H1 (cell line): Measurements from ENCODE around the gene CCL25. TPM values are rescaled to one million over a fixed set of nuclear protein-coding genes. Genes with fewer than 3 reads are reported as not detected.

Experiments
- CTCF ChIA-PET: fragments of 300-600 bp; sonication (Branson Sonifier 250); formaldehyde crosslinking; loops from one replicate; lab custom pipeline; 2021; ENCODE audit not compliant: partially characterized antibody; lab: Charles Lee
- POLR2A ChIA-PET: fragments of 300-600 bp; sonication (Branson Sonifier 250); formaldehyde crosslinking; loops from one replicate; lab custom pipeline; 2021; ENCODE audit warnings: inconsistent platforms; ENCODE audit not compliant: partially characterized antibody; lab: Charles Lee
- DNase-seq, 2 experiments: peaks; one replicate each; pipeline versions ENCODE4 v3.0.0 to v3.0.0-alpha.2; 2010 to 2022; ENCODE audit warnings: low spot score in 2 of 2, low read depth in 1 of 2, mixed read lengths in 1 of 2
- FAIRE-seq: peaks from 2 replicates; lab custom pipeline; 2011; peaks lifted over from hg19 to GRCh38; lab: Jason Lieb, UNC
- H2AFZ ChIP-seq: 2 replicates; pipeline ENCODE4 v1.8.1; 2012; ENCODE audit warnings: low read length, inconsistent platforms
- H2AK5ac ChIP-seq: 2 replicates; pipeline ENCODE4 v1.6.1; 2013; ENCODE audit warnings: low read depth, low read length
- H2BK120ac ChIP-seq: replicated peaks from 2 replicates; pipeline ENCODE3; 2013; ENCODE audit warnings: low read depth, low read length, inconsistent platforms
- H2BK12ac ChIP-seq: 2 replicates; pipeline ENCODE4 v1.6.1; 2013; ENCODE audit warnings: low read depth, low read length
- H2BK15ac ChIP-seq: 2 replicates; pipeline ENCODE4 v1.6.1; 2013; ENCODE audit warnings: low read length
- H2BK20ac ChIP-seq: 2 replicates; pipeline ENCODE4 v1.6.1; 2013; ENCODE audit warnings: low read length
- H2BK5ac ChIP-seq: 2 replicates; pipeline ENCODE4 v1.6.1; 2013; ENCODE audit warnings: low read depth, low read length
- H3K14ac ChIP-seq: 2 replicates; pipeline ENCODE4 v1.6.1; 2013; ENCODE audit warnings: inconsistent platforms; ENCODE audit not compliant: insufficient read length
- H3K18ac ChIP-seq: 2 replicates; pipeline ENCODE4 v1.6.1; 2013; ENCODE audit warnings: low read length; ENCODE audit errors: extremely low read depth
- H3K23ac ChIP-seq: 2 replicates; pipeline ENCODE4 v1.6.1; 2013; ENCODE audit warnings: inconsistent platforms; ENCODE audit not compliant: insufficient read length
- H3K23me2 ChIP-seq: 2 replicates; pipeline ENCODE4 v1.6.1; 2013; ENCODE audit warnings: low read depth, low read length
- H3K27ac ChIP-seq: 2 replicates; pipeline ENCODE4 v1.6.1; 2011; ENCODE audit warnings: low read depth, low read length, inconsistent platforms
- H3K27me3 ChIP-seq, 4 experiments: replicated peaks in 1 of 4; 1 replicate in 1 of 4; 2 replicates in 3 of 4; pipeline versions ENCODE4 v1.6.1 to v1.8.1; 2011 to 2013; ENCODE audit warnings: low read length in 3 of 4, mild to moderate bottlenecking in 3 of 4, inconsistent platforms in 2 of 4, mixed read lengths in 2 of 4, moderate library complexity in 1 of 4; ENCODE audit not compliant: control insufficient read depth in 3 of 4, insufficient read depth in 3 of 4; ENCODE audit errors: extremely low read depth in 1 of 4
- H3K36me3 ChIP-seq, 4 experiments: 2 replicates each; pipeline versions ENCODE4 v1.6.1 to v1.8.1; 2011 to 2013; ENCODE audit warnings: mild to moderate bottlenecking in 4 of 4, low read length in 3 of 4, moderate library complexity in 2 of 4, control low read depth in 1 of 4, inconsistent platforms in 1 of 4; ENCODE audit not compliant: insufficient read depth in 4 of 4, control insufficient read depth in 2 of 4
- H3K4ac ChIP-seq: replicated peaks from 2 replicates; pipeline ENCODE3; 2013; ENCODE audit warnings: low read length, low read depth, mixed read lengths, inconsistent platforms; ENCODE audit not compliant: insufficient read length
- H3K4me1 ChIP-seq, 4 experiments: replicated peaks in 1 of 4; 1 replicate in 1 of 4; 2 replicates in 3 of 4; pipeline versions ENCODE4 v1.6.1 to v1.8.1; 2011 to 2013; ENCODE audit warnings: low read length in 3 of 4, inconsistent platforms in 2 of 4, mixed read lengths in 1 of 4; ENCODE audit not compliant: insufficient read depth in 4 of 4, control insufficient read depth in 3 of 4
- H3K4me2 ChIP-seq, 2 experiments: 2 replicates each; pipeline versions ENCODE4 v1.6.1 to v1.8.1; 2011 to 2013; ENCODE audit warnings: low read depth in 2 of 2, low read length in 2 of 2, control low read depth in 1 of 2, inconsistent platforms in 1 of 2, mild to moderate bottlenecking in 1 of 2; ENCODE audit not compliant: insufficient read depth in 1 of 2
- H3K4me3 ChIP-seq, 4 experiments: fragments of 200-600, 300-600 bp in 1 of 4; sonication (generic), shearing (Covaris generic), sonication (Bioruptor Twin) in 1 of 4; 2 replicates each; pipeline versions ENCODE4 v1.5.1 to v1.8.1; 2011 to 2016; ENCODE audit warnings: low read length in 4 of 4, low read depth in 3 of 4, control low read depth in 2 of 4, inconsistent platforms in 2 of 4, mild to moderate bottlenecking in 2 of 4, mixed read lengths in 1 of 4, moderate library complexity in 1 of 4; ENCODE audit not compliant: insufficient read depth in 2 of 4; ENCODE audit errors: extremely low read depth in 1 of 4
- H3K56ac ChIP-seq: replicated peaks from 2 replicates; pipeline ENCODE3; 2013; ENCODE audit warnings: low read depth, mild to moderate bottlenecking, mixed read lengths, low read length, inconsistent platforms; ENCODE audit not compliant: insufficient read length
- H3K79me1 ChIP-seq: 2 replicates; pipeline ENCODE4 v1.6.1; 2013; ENCODE audit warnings: low read depth, low read length, control low read depth
- H3K79me2 ChIP-seq, 2 experiments: 2 replicates each; pipeline versions ENCODE4 v1.6.1 to v1.8.1; 2012 to 2013; ENCODE audit warnings: low read length in 2 of 2, mild to moderate bottlenecking in 2 of 2, inconsistent platforms in 1 of 2; ENCODE audit not compliant: insufficient read depth in 2 of 2, control insufficient read depth in 1 of 2
- H3K9ac ChIP-seq, 4 experiments: replicated peaks in 1 of 4; 1 replicate in 1 of 4; 2 replicates in 3 of 4; pipeline versions ENCODE4 v1.6.1 to v1.8.1; 2011 to 2013; ENCODE audit warnings: low read depth in 3 of 4, low read length in 3 of 4, control low read depth in 2 of 4, mild to moderate bottlenecking in 2 of 4, moderate library complexity in 2 of 4, inconsistent platforms in 1 of 4; ENCODE audit errors: extremely low read depth in 1 of 4
- H3K9me3 ChIP-seq, 2 experiments: 2 replicates each; pipeline versions ENCODE4 v1.6.1 to v1.8.1; 2012 to 2013; ENCODE audit warnings: mild to moderate bottlenecking in 2 of 2, moderate library complexity in 2 of 2, control low read depth in 1 of 2, inconsistent platforms in 1 of 2, low read depth in 1 of 2, low read length in 1 of 2, mixed read lengths in 1 of 2; ENCODE audit not compliant: insufficient read depth in 2 of 2
- H4K20me1 ChIP-seq, 2 experiments: replicated peaks in 1 of 2; 2 replicates each; pipeline versions ENCODE3 to v1.8.1; 2011 to 2013; ENCODE audit warnings: inconsistent platforms in 2 of 2, low read length in 2 of 2, mild to moderate bottlenecking in 1 of 2; ENCODE audit not compliant: insufficient read depth in 2 of 2, control insufficient read depth in 1 of 2
- H4K5ac ChIP-seq: 2 replicates; pipeline ENCODE4 v1.6.1; 2013; ENCODE audit warnings: low read length, low read depth, mixed read lengths, inconsistent platforms; ENCODE audit not compliant: insufficient read length
- H4K8ac ChIP-seq: 2 replicates; pipeline ENCODE4 v1.8.0; 2013; ENCODE audit warnings: mild to moderate bottlenecking, moderate library complexity, low read length, inconsistent platforms; ENCODE audit not compliant: insufficient read depth; ENCODE audit errors: extremely low read depth
- H4K91ac ChIP-seq: replicated peaks from 2 replicates; pipeline ENCODE3; 2013; ENCODE audit warnings: low read length, mixed read lengths, inconsistent platforms; ENCODE audit not compliant: insufficient read length
- EP300 ChIP-seq, 2 experiments: IDR thresholded peaks; 1 replicate in 1 of 2; 2 replicates in 1 of 2; pipeline ENCODE4 v1.6.1; 2011 to 2012; ENCODE audit warnings: low read depth in 2 of 2, low read length in 2 of 2, mild to moderate bottlenecking in 2 of 2, borderline replicate concordance in 1 of 2, inconsistent platforms in 1 of 2, moderate library complexity in 1 of 2
- GABPA ChIP-seq: IDR thresholded peaks from 2 replicates; pipeline ENCODE4 v1.6.1; 2011; ENCODE audit warnings: mild to moderate bottlenecking, low read length, moderate library complexity, borderline replicate concordance; ENCODE audit not compliant: insufficient read depth
- JUND ChIP-seq: IDR thresholded peaks from 2 replicates; pipeline ENCODE4 v1.6.1; 2011; ENCODE audit warnings: mild to moderate bottlenecking, improper control_type of control experiment, low read length
- PHF8 ChIP-seq: fragments of 200-600 bp; sonication (generic); conservative IDR thresholded peaks from 2 replicates; pipeline ENCODE4 v1.7.1; 2012; ENCODE audit warnings: low read depth, mild to moderate bottlenecking, inconsistent platforms, low read length, moderate library complexity
- SP2 ChIP-seq: IDR thresholded peaks from 2 replicates; pipeline ENCODE4 v1.6.1; 2012; ENCODE audit warnings: mild to moderate bottlenecking, low read length, inconsistent platforms
- SUZ12 ChIP-seq: fragments of 200-600 bp; sonication (generic); IDR thresholded peaks from 2 replicates; pipeline ENCODE4 v1.6.1; 2012; ENCODE audit warnings: mild to moderate bottlenecking, inconsistent platforms, low read length, moderate library complexity, mixed read lengths
- TAF1 ChIP-seq: IDR thresholded peaks from 2 replicates; pipeline ENCODE4 v1.6.1; 2011; ENCODE audit warnings: mild to moderate bottlenecking, low read depth, low read length
- TBP ChIP-seq: IDR thresholded peaks from 2 replicates; pipeline ENCODE4 v1.6.1; 2011; ENCODE audit warnings: low read depth, low read length, improper control_type of control experiment
- TCF12 ChIP-seq: IDR thresholded peaks from 2 replicates; pipeline ENCODE4 v1.6.1; 2011; ENCODE audit warnings: low read depth, mild to moderate bottlenecking, low read length
- WGBS, 2 experiments: shearing (Covaris generic) in 1 of 2; methylation state at CpG; one replicate each; pipeline versions ENCODE4 v1.1.6 to v1.1.7; 2013 to 2015; ENCODE audit warnings: low lambda C conversion rate in 2 of 2, mixed read lengths in 2 of 2, inconsistent platforms in 1 of 2, low coverage in 1 of 2, missing lambda C conversion rate in 1 of 2; ENCODE audit not compliant: insufficient replicate concordance in 2 of 2, insufficient coverage in 1 of 2, insufficient read length in 1 of 2; ENCODE audit errors: extremely low coverage in 1 of 2, missing lambda C conversion rate in 1 of 2; 5-methylcytosine and 5-hydroxymethylcytosine counted together
- polyA plus RNA-seq, 7 experiments: library from polyadenylated mRNA; depleted of rRNA in 3 of 7; stranded (reverse) in 5 of 7; unstranded in 2 of 7; fragments of >200 nt in 5 of 7; fragments of 200-250 nt in 2 of 7; gene quantifications; 1 replicate in 5 of 7; 2 replicates in 1 of 7; 4 replicates in 1 of 7; pipeline versions ENCODE4 v1.2.1 to v1.2.3, GENCODE V29; 2011 to 2013; ENCODE audit warnings: missing spikeins in 2 of 7, mixed read lengths in 2 of 7
- total RNA-seq: library from RNA; stranded (reverse); fragmentation: NEBNext Ultra II Directional; extraction: Animal tissue kit (Norgen Biotek cat#: 25700); gene quantifications from 2 replicates; pipeline ENCODE4 v1.2.1, GENCODE V29; 2021

Gene CCL25
- total and polyA plus RNA-seq, 2 of the 8 experiments (the other 6 are each of a cell fraction or from before 2014, with no cell fraction given): 0.59 TPM; not detected in 1

- H2BK20ac ChIP-seq: no peak overlapping the region
- H3K56ac ChIP-seq: no peak overlapping the region
- no peaks in the 10 kb centered on the region for H3K79me2 ChIP-seq
- DNase-seq: no peak
- H2BK120ac ChIP-seq: no peak overlapping the region
- no peak overlapping the region for H4K91ac ChIP-seq
- no peak overlapping the region for H2BK12ac ChIP-seq
- H3K14ac ChIP-seq: no peak overlapping the region
- H3K9ac ChIP-seq: no peak overlapping the region
- H3K4me2 ChIP-seq: no peak overlapping the region
- no peak overlapping the region for H3K18ac ChIP-seq
- no peak overlapping the region for H3K4me3 ChIP-seq
- H4K8ac ChIP-seq: no peak overlapping the region
- H3K4ac ChIP-seq: no peak overlapping the region
- peaks cover 3 to 11% (median 7%) of the 10 kb centered on the region in 4 experiments for H3K4me1 ChIP-seq
- H2AFZ ChIP-seq: no peak overlapping the region
- H2AK5ac ChIP-seq: no peak overlapping the region
- no peak overlapping the region for H3K23ac ChIP-seq
- H3K27ac ChIP-seq: no peak overlapping the region
- ChIA-PET POLR2A (no interaction called here), CTCF (interaction anchor here (1.4 kb wide), 2 partner anchors 23 to 41 kb away, joined by 4 to 6 read pairs; no protein-coding TSS in a partner anchor)
- no peak overlapping the region for H4K5ac ChIP-seq
- no peak overlapping the region for H2BK15ac ChIP-seq
- no peaks in the 10 kb centered on the region for H4K20me1 ChIP-seq
- H3K36me3 ChIP-seq: no peaks in the 10 kb centered on the region
- TF ChIP-seq PHF8 (no peak), TBP (no peak), SUZ12 (no peak), TAF1 (no peak), GABPA (no peak), JUND (no peak), SP2 (no peak), TCF12 (no peak), EP300 (IDR thresholded peaks at IDR 0.05; ENCODE audit: borderline replicate concordance in 1 of 2, low read depth in 2 of 2, low read length in 2 of 2) (no peak)
- H3K23me2 ChIP-seq: no peaks in the 10 kb centered on the region
- no peaks in the 10 kb centered on the region for H3K9me3 ChIP-seq
- WGBS, 2 experiments: 87% methylated on average over 5 of the region's 5 CpGs; no CpG with 5 or more reads in 1 of the 2 experiments
- no peaks in the 10 kb centered on the region for H3K27me3 ChIP-seq
- FAIRE-seq: no peak
- H2BK5ac ChIP-seq: no peak overlapping the region
- no peaks in the 10 kb centered on the region for H3K79me1 ChIP-seq
Measured at GRCh38 chr19:8025316-8025715, 27.2 kb upstream of the CCL25 start.
